Upper lobe of left lung (tissue), 6 donors: ENCODE results near the gene RBM39. TPM values are rescaled to one million over a fixed set of nuclear protein-coding genes. Genes with fewer than 3 reads are reported as not detected.

Experiments used
- ATAC-seq, 2 donors: fragments of 200-7000 bp; cut with Tn5 transposase; one replicate each; pipeline ENCODE4 v1.9.1; 2022; ENCODE audit warnings: mild to moderate bottlenecking in 2 of 2, moderate library complexity in 2 of 2; ENCODE audit not compliant: low FRiP score in 2 of 2
- DNase-seq, 2 donors: peaks; one replicate each; pipeline ENCODE4 v3.0.0-alpha.2; 2019 to 2020
- H3K27ac ChIP-seq, 4 donors: fragments of 200-600 bp; sonication (generic); one replicate each; pipeline ENCODE4 v1.5.1; 2016 to 2019
- H3K27me3 ChIP-seq, 4 donors: fragments of 200-600 bp; sonication (generic); one replicate each; pipeline ENCODE4 v1.5.1; 2017 to 2019
- H3K36me3 ChIP-seq, 4 donors: fragments of 200-600 bp; sonication (generic); one replicate each; pipeline ENCODE4 v1.5.1; 2016 to 2019
- H3K4me1 ChIP-seq, 4 donors: fragments of 200-600 bp; sonication (generic); one replicate each; pipeline ENCODE4 v1.5.1; 2018 to 2019
- H3K4me3 ChIP-seq, 4 donors: fragments of 200-600 bp; sonication (generic); one replicate each; pipeline ENCODE4 v1.5.1; 2017 to 2019; ENCODE audit warnings: mild to moderate bottlenecking in 2 of 4, moderate library complexity in 1 of 4
- H3K9me3 ChIP-seq, 4 donors: fragments of 200-600 bp; sonication (generic); one replicate each; pipeline ENCODE4 v1.5.1; 2018 to 2019
- EP300 ChIP-seq, 4 donors: sonication (generic); formaldehyde crosslinking; IDR thresholded peaks; one replicate each; pipeline ENCODE4 v1.5.1; 2017; ENCODE audit warnings: antibody characterized with exemption in 4 of 4, control low read depth in 2 of 4
- POLR2A ChIP-seq, 4 donors: fragments of 450-650 bp; IDR thresholded peaks; one replicate each; pipeline ENCODE4 v1.5.1; 2016 to 2017; ENCODE audit warnings: antibody characterized with exemption in 4 of 4, mild to moderate bottlenecking in 2 of 4
- POLR2AphosphoS5 ChIP-seq, 2 donors: sonication (generic); formaldehyde crosslinking; IDR thresholded peaks; one replicate each; pipeline ENCODE4 v1.5.1; 2017; ENCODE audit warnings: antibody characterized with exemption in 2 of 2
- WGBS, 2 donors: methylation state at CpG; one replicate each; pipeline ENCODE4 v1.1.5; 2017 to 2018; 5-methylcytosine and 5-hydroxymethylcytosine counted together
- total RNA-seq, 6 donors: library from RNA; depleted of rRNA in 4 of 6; stranded (reverse); fragments of >200 nt in 4 of 6; gene quantifications; one replicate each; pipeline versions ENCODE4 v1.1.0 to v1.2.1, GENCODE V29; 2016 to 2021
- TF ChIP-seq, protein P1 (sequence below), 6 experiments: fragments of 450-650 bp in 4 of 6; fragments of 200-600 bp in 2 of 6; sonication (generic) in 2 of 6; IDR thresholded peaks; one replicate each; pipeline ENCODE4 v1.5.1; 2016 to 2019; ENCODE audit warnings: antibody characterized with exemption in 6 of 6
- donor health status: DM: no; HTN: no; CAD: no; lungs with moderate emphysema.
- donor health status: DM: no; HTN: yes; CAD: no; lungs with severe emphysema.

Gene RBM39
- total RNA-seq, 6 donors from 2014 or later: 220 to 925 (median 266) TPM

DNA sequence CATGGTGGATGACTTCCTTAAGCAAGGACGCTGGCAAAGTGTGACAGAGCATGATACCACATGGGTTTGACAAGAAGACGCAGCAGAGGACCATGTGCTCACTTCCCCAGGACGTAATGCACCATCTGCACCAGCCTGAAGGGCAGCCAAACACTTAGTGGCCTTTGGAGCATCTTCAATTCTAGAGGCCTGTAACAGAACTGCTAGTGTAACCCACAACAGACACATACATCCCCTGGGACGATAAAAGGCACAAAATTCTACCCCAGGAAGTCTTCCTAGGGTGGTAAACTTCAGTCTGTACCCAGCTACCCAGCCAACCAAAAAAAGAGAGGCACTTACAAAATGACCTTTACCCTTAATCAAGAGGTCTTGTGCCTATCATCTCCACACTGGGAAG, 68.2 kb downstream of the RBM39 start:
- no peaks in the 10 kb centered on the region for H3K27me3 ChIP-seq
- no peak for DNase-seq
- no peaks in the 10 kb centered on the region for H3K9me3 ChIP-seq
- H3K4me3 ChIP-seq: no peak overlapping the region
- peaks cover 19 to 71% (median 52%) of the 10 kb centered on the region in 4 donors for H3K36me3 ChIP-seq
- TF ChIP-seq EP300 (IDR thresholded peaks at IDR 0.05) (no peak), POLR2AphosphoS5 (IDR thresholded peaks at IDR 0.05) (no peak), POLR2A (IDR thresholded peaks at IDR 0.05) (no peak)
- TF ChIP-seq, protein P1, sequence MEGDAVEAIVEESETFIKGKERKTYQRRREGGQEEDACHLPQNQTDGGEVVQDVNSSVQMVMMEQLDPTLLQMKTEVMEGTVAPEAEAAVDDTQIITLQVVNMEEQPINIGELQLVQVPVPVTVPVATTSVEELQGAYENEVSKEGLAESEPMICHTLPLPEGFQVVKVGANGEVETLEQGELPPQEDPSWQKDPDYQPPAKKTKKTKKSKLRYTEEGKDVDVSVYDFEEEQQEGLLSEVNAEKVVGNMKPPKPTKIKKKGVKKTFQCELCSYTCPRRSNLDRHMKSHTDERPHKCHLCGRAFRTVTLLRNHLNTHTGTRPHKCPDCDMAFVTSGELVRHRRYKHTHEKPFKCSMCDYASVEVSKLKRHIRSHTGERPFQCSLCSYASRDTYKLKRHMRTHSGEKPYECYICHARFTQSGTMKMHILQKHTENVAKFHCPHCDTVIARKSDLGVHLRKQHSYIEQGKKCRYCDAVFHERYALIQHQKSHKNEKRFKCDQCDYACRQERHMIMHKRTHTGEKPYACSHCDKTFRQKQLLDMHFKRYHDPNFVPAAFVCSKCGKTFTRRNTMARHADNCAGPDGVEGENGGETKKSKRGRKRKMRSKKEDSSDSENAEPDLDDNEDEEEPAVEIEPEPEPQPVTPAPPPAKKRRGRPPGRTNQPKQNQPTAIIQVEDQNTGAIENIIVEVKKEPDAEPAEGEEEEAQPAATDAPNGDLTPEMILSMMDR (IDR thresholded peaks at IDR 0.05): no peak
- H3K4me1 ChIP-seq: no peaks in the 10 kb centered on the region
- ATAC-seq: no peak
- H3K27ac ChIP-seq: no peak overlapping the region
- 86 to 98% methylated on average over 2 to 4 of the region's 4 CpGs for WGBS, 2 donors

DNA sequence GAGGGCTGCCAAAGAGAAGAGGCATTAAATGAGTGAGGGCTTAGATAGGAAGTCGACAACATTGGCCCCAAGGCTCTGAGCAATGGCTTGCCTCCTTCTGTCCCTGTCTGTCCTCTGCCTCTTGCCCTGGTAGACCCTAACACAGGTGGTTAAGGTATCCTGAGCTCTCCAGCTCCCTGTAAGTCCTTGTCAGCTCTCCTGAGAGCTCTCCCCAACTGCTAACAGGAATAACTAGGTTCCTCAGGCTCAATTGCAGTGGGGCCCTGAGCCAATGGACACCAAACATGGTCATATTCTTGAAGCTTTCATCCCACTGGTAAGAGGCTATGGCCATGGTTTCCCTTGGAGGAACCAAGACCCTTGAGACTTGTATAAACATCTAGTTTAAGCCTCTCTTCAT, 72.4 kb downstream of the RBM39 start:
- TF ChIP-seq POLR2A (IDR thresholded peaks at IDR 0.05) (no peak), POLR2AphosphoS5 (IDR thresholded peaks at IDR 0.05) (no peak), EP300 (IDR thresholded peaks at IDR 0.05) (no peak)
- TF ChIP-seq, protein P1 (IDR thresholded peaks at IDR 0.05): no peak
- no peak for ATAC-seq
- Histone ChIP-seq H3K27me3 (no peaks in the 10 kb centered on the region), H3K36me3 (peaks cover 19 to 58% (median 53%) of the 10 kb centered on the region in 4 donors), H3K9me3 (no peaks in the 10 kb centered on the region), H3K4me1 (peaks cover 0 to 3% (median 0%) of the 10 kb centered on the region in 4 donors), H3K27ac (no peak overlapping the region), H3K4me3 (no peak overlapping the region)
- no peak for DNase-seq
- 83 to 100% methylated on average over 1 of the region's 1 CpG for WGBS, 2 donors

DNA sequence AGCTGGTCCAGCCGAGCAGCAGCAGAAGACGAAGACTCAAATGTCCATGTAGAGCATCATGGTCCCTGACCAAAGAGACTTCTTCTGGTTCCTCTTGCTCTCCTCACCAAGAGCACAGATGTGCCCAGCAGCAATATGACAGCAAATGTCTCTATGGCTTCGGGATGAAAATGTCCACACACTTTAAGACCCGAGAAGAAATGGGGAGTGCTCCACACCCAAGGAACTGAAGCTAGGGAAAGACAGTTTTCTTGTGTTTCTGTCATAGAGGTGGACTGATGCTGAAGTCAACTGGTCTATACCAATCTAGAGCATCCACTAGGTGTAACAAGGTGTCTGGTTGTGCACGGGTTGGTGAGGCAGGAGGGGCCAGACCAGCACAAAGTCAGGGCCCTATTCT, 72.8 kb downstream of the RBM39 start:
- Histone ChIP-seq H3K36me3 (peaks cover 16 to 57% (median 48%) of the 10 kb centered on the region in 4 donors), H3K9me3 (no peaks in the 10 kb centered on the region), H3K4me1 (peaks cover 0 to 3% (median 0%) of the 10 kb centered on the region in 4 donors), H3K4me3 (no peak overlapping the region), H3K27ac (no peak overlapping the region), H3K27me3 (no peaks in the 10 kb centered on the region)
- DNase-seq (no peak), ATAC-seq (no peak)
- 97 to 98% methylated on average over 5 of the region's 5 CpGs for WGBS, 2 donors
- no peak for TF ChIP-seq EP300 (IDR thresholded peaks at IDR 0.05)
- TF ChIP-seq POLR2A (IDR thresholded peaks at IDR 0.05): no peak
- TF ChIP-seq POLR2AphosphoS5 (IDR thresholded peaks at IDR 0.05): no peak
- TF ChIP-seq, protein P1 (IDR thresholded peaks at IDR 0.05): no peak

DNA sequence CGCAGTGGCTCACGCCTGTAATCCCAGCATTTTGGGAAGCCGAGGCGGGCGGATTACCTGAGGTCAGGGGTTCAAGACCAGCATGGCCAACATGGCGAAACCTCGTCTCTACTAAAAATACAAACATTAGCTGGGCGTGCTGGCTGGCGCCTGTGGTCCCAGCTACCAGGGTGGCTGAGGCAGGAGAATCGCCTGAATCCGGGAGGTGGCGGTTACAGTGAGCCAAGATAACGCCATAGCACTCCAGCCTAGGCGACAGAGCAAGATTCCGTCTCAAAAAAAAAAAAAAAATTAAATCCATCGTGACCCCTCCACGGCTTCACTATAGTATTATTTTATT, 76.1 kb downstream of the RBM39 start:
- H3K27me3 ChIP-seq: no peaks in the 10 kb centered on the region
- no peak for ATAC-seq
- DNase-seq: no peak
- 97% methylated on average over 17 of the region's 17 CpGs for WGBS, 2 donors
- peaks cover 22 to 34% (median 25%) of the 10 kb centered on the region in 4 donors for H3K4me1 ChIP-seq
- no peak overlapping the region for H3K4me3 ChIP-seq
- H3K36me3 ChIP-seq: peaks cover 6 to 25% (median 23%) of the 10 kb centered on the region in 4 donors
- TF ChIP-seq POLR2AphosphoS5 (IDR thresholded peaks at IDR 0.05) (no peak), POLR2A (IDR thresholded peaks at IDR 0.05) (no peak), EP300 (IDR thresholded peaks at IDR 0.05) (no peak)
- TF ChIP-seq, protein P1 (IDR thresholded peaks at IDR 0.05): no peak
- no peak overlapping the region for H3K27ac ChIP-seq
- no peaks in the 10 kb centered on the region for H3K9me3 ChIP-seq
